HL-60 (cell line): ENCODE data around the gene TBC1D1.

Experiments
- DNase-seq, 2 experiments: peaks; one replicate each; pipeline ENCODE4 v3.0.0-alpha.2; 2010 to 2020; ENCODE audit warnings: low read depth in 1 of 2, low spot score in 1 of 2
- H3K27ac ChIP-seq: fragments of 250-450 bp; sonication (Bioruptor Pico); replicated peaks from 2 replicates; pipeline ENCODE4 v1.5.1; 2020; ENCODE audit warnings: mild to moderate bottlenecking, moderate library complexity
- H3K27me3 ChIP-seq: fragments of 250-450 bp; sonication (Bioruptor Pico); 2 replicates; pipeline ENCODE4 v1.5.1; 2021; ENCODE audit warnings: mild to moderate bottlenecking, moderate library complexity; ENCODE audit not compliant: insufficient read depth, poor library complexity, severe bottlenecking
- H3K4me3 ChIP-seq: replicated peaks from 2 replicates; pipeline ENCODE4 v1.5.1; 2011; ENCODE audit warnings: mild to moderate bottlenecking, control low read depth, low read length; ENCODE audit not compliant: insufficient read depth
- GABPA ChIP-seq: IDR thresholded peaks from 2 replicates; pipeline ENCODE4 v1.6.1; 2012; ENCODE audit warnings: low read depth
- POLR2AphosphoS5 ChIP-seq: IDR thresholded peaks from 2 replicates; pipeline ENCODE4 v1.6.1; 2012; ENCODE audit warnings: low read depth
- SPI1 ChIP-seq: IDR thresholded peaks from 2 replicates; pipeline ENCODE4 v1.6.1; 2012; ENCODE audit warnings: low read depth, mild to moderate bottlenecking, borderline replicate concordance
- TF ChIP-seq, protein P1 (sequence below): IDR thresholded peaks from one replicate; pipeline ENCODE4 v1.5.1; 2011; ENCODE audit warnings: low read length, control low read depth, inconsistent platforms; ENCODE audit not compliant: insufficient read depth
- TF ChIP-seq, protein P2 (sequence below): IDR thresholded peaks from 2 replicates; pipeline ENCODE4 v1.6.1; 2012; ENCODE audit warnings: low read depth; ENCODE audit not compliant: insufficient replicate concordance

TBC1D1 gene

DNA sequence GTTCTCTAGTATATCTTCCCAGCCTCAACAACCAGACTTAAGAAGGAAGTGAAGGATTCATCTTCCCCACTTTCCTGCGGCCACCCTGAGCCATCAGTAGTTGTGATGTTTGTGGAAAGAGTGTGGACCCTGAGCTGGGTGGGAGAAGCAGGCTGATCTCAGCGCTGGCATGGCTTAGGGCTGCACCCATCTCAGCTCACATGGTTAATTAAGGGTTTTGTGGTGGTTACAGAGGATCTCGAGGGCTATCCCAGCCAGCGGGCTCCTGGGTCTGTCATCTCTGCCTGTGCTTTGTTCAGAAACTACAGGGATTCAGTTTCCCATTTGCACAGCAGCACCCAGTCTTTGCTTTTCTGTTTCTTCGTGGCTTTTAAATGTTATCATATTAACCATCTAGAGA is 232.7 kb downstream of the TBC1D1 start:
- TF ChIP-seq, protein P1, sequence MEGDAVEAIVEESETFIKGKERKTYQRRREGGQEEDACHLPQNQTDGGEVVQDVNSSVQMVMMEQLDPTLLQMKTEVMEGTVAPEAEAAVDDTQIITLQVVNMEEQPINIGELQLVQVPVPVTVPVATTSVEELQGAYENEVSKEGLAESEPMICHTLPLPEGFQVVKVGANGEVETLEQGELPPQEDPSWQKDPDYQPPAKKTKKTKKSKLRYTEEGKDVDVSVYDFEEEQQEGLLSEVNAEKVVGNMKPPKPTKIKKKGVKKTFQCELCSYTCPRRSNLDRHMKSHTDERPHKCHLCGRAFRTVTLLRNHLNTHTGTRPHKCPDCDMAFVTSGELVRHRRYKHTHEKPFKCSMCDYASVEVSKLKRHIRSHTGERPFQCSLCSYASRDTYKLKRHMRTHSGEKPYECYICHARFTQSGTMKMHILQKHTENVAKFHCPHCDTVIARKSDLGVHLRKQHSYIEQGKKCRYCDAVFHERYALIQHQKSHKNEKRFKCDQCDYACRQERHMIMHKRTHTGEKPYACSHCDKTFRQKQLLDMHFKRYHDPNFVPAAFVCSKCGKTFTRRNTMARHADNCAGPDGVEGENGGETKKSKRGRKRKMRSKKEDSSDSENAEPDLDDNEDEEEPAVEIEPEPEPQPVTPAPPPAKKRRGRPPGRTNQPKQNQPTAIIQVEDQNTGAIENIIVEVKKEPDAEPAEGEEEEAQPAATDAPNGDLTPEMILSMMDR = no peak
- TF ChIP-seq POLR2AphosphoS5 (no peak), SPI1 (no peak), GABPA (no peak)
- TF ChIP-seq, protein P2, sequence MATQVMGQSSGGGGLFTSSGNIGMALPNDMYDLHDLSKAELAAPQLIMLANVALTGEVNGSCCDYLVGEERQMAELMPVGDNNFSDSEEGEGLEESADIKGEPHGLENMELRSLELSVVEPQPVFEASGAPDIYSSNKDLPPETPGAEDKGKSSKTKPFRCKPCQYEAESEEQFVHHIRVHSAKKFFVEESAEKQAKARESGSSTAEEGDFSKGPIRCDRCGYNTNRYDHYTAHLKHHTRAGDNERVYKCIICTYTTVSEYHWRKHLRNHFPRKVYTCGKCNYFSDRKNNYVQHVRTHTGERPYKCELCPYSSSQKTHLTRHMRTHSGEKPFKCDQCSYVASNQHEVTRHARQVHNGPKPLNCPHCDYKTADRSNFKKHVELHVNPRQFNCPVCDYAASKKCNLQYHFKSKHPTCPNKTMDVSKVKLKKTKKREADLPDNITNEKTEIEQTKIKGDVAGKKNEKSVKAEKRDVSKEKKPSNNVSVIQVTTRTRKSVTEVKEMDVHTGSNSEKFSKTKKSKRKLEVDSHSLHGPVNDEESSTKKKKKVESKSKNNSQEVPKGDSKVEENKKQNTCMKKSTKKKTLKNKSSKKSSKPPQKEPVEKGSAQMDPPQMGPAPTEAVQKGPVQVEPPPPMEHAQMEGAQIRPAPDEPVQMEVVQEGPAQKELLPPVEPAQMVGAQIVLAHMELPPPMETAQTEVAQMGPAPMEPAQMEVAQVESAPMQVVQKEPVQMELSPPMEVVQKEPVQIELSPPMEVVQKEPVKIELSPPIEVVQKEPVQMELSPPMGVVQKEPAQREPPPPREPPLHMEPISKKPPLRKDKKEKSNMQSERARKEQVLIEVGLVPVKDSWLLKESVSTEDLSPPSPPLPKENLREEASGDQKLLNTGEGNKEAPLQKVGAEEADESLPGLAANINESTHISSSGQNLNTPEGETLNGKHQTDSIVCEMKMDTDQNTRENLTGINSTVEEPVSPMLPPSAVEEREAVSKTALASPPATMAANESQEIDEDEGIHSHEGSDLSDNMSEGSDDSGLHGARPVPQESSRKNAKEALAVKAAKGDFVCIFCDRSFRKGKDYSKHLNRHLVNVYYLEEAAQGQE = no peak
- H3K4me3 ChIP-seq = no peak overlapping the region
- H3K27ac ChIP-seq = no peak overlapping the region
- H3K27me3 ChIP-seq = no peaks in the 10 kb centered on the region
- no peak for DNase-seq

DNA sequence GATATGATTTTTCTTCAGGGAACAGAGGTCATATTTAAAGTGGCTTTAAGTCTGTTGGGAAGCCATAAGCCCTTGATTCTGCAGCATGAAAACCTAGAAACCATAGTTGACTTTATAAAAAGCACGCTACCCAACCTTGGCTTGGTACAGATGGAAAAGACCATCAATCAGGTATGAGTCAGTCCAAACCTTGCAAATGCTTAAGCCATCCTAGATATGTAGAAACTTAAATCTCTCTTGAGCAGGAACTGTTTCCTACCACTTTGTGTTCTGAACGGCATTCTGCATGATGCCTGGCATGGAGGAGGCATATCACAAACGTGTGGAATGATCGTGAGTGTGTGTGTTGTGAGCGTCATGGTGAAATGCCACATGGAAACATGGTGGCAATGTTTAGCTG is 234.1 kb downstream of the TBC1D1 start:
- no peak for DNase-seq
- TF ChIP-seq, protein P2 = no peak
- TF ChIP-seq SPI1 (no peak), POLR2AphosphoS5 (no peak), GABPA (no peak)
- TF ChIP-seq, protein P1 = no peak
- Histone ChIP-seq H3K27ac (no peak overlapping the region), H3K4me3 (no peak overlapping the region), H3K27me3 (no peaks in the 10 kb centered on the region)

DNA sequence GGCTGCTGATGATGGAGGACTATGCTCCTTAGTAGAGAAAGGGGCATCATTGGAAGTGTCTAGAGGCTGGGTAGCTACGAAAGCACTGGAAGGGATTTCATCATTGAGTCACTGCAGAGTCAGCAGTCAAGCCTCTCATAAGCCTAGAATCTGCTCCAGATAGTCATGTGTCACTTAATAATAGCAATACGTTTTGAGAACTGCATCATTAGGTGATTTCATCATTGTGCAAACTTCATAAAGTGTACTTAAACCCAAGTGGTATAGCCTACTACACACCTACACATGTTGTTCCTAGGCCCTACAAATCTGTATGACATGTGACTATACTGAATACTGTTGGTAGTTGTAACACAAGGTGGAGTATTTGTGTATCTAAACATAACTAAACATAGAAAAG is 234.9 kb downstream of the TBC1D1 start:
- Histone ChIP-seq H3K27me3 (no peaks in the 10 kb centered on the region), H3K27ac (no peak overlapping the region), H3K4me3 (no peak overlapping the region)
- TF ChIP-seq, protein P2 = no peak
- DNase-seq = no peak
